ENCODE results near the gene AKAP9. TPM values are rescaled to one million over a fixed set of nuclear protein-coding genes. Genes with fewer than 3 reads are reported as not detected.
"Not testable (repeated sequence)": the region's sequence is repeated elsewhere in the genome, so short reads cannot be mapped to it uniquely, and the experiment has no call there.

Gene AKAP9
- total RNA-seq, 1 donor from 2014 or later, result 85.3 TPM

DNA sequence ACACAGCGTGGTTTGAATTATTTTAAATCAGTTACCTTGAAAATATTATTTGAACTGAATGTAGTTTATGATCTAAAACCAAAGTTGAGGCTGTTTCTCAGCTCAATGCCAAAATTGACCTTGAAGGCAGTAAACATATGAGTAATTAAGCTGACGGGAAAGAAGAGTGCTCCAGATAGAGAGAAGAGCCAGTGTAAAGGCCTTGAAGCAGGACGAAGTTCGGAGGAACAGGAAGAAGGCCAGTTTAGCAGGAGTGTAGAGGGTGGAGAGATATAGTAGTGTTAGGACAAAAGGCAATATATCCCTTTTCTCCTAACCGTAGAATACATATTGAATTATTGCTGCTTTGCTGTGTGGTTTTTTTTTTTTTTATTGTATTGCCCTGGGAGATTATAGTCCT lies 130.4 kb downstream of the AKAP9 start:
- Histone ChIP-seq H3K4me3 (no peak overlapping the region), H3K27me3 (no peaks in the 10 kb centered on the region), H3K27ac (no peak overlapping the region), H3K4me1 (no peaks in the 10 kb centered on the region), H3K36me3 (peaks cover 71% of the 10 kb centered on the region), H3K9me3 (no peaks in the 10 kb centered on the region)
- DNase-seq, result no peak
- intact Hi-C loops (cut with DNase I), result no loop called here
- ATAC-seq, result no peak
- TF ChIP-seq, protein P1, sequence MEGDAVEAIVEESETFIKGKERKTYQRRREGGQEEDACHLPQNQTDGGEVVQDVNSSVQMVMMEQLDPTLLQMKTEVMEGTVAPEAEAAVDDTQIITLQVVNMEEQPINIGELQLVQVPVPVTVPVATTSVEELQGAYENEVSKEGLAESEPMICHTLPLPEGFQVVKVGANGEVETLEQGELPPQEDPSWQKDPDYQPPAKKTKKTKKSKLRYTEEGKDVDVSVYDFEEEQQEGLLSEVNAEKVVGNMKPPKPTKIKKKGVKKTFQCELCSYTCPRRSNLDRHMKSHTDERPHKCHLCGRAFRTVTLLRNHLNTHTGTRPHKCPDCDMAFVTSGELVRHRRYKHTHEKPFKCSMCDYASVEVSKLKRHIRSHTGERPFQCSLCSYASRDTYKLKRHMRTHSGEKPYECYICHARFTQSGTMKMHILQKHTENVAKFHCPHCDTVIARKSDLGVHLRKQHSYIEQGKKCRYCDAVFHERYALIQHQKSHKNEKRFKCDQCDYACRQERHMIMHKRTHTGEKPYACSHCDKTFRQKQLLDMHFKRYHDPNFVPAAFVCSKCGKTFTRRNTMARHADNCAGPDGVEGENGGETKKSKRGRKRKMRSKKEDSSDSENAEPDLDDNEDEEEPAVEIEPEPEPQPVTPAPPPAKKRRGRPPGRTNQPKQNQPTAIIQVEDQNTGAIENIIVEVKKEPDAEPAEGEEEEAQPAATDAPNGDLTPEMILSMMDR (IDR thresholded peaks at IDR 0.05), result no peak

DNA sequence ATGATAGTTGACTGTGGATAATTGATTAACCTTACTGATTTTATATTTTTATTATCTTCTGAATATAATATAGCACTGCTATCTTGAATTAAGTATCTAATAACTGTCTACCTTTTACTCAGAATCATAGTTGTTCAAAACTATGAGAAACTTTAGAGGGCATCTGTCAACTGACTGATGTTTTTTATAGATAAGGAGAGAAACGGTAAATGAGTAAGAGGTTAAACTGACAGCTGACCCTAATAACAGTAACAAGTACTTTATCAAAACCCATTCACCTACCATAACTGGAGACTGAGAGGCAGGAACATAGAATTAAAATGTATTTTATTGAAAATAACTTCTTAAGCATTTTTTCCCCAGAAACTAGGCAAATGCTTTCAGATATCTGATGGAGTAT lies 131.5 kb downstream of the AKAP9 start:
- Histone ChIP-seq H3K27ac (no peak overlapping the region), H3K4me3 (no peak overlapping the region), H3K27me3 (no peaks in the 10 kb centered on the region), H3K9me3 (no peaks in the 10 kb centered on the region), H3K4me1 (no peaks in the 10 kb centered on the region), H3K36me3 (peaks cover 70% of the 10 kb centered on the region)
- intact Hi-C loops (cut with DNase I), result no loop called here
- TF ChIP-seq, protein P1 (IDR thresholded peaks at IDR 0.05), result no peak
- no peak for ATAC-seq
- no peak for DNase-seq

DNA sequence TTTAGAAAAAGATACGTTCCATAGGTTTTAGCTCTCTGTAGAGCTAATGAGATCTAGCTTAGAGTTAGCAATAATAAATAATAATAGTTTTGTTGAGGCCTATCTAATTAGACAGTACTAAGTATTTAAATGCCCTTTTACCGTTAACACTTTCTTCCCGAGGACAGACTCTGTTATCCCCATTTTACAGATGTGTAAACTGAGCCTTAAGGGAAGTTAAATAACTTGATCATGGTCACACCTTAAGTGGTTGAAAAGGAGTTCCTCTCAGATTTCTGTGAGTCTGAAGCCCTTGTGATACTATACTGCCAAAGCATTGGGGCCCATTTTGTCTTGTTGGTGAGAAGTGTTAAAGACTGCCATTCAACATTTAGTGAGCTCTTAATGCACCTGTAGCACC lies 132.0 kb downstream of the AKAP9 start:
- Histone ChIP-seq H3K9me3 (no peaks in the 10 kb centered on the region), H3K4me1 (no peaks in the 10 kb centered on the region), H3K36me3 (peaks cover 70% of the 10 kb centered on the region), H3K4me3 (no peak overlapping the region), H3K27me3 (no peaks in the 10 kb centered on the region), H3K27ac (no peak overlapping the region)
- no peak for ATAC-seq
- TF ChIP-seq, protein P1 (IDR thresholded peaks at IDR 0.05), result no peak
- DNase-seq, result no peak
- intact Hi-C loops (cut with DNase I), result no loop called here

DNA sequence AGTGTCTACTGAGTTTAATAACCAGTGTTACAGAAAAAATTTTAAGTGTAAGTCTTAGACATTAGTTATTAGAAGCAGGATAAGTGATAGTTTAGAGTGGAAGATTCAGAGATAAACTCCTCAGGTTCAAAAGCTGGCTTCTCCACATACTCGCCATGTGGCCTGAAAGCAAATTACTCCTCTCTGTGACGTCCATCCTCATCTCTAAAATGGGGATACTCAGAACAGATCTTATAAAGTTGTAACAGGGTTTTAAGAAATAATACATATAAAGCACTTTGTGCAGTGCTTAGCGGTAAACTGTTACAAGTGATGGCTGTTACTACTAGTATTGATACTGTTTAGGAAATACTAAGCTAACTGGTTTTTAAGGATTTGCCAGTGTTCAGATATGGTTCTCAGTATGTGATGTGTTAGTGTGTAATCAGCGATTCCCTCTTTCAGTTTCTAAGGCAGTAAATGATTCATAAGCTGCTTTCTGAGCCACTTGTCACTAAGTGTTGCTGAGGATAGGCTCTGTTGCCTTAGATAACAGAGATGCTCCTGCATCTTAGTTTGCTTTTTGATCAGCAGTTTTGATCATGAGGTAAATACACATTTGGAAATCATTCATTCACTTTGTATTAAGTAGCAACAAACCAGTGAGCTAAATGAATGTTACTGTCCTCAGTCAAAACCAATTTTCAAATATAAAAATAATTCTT lies 134.9 kb downstream of the AKAP9 start:
- H3K36me3 ChIP-seq, result peaks cover 75% of the 10 kb centered on the region
- no peaks in the 10 kb centered on the region for H3K27me3 ChIP-seq
- TF ChIP-seq, protein P1 (IDR thresholded peaks at IDR 0.05), result no peak
- H3K27ac ChIP-seq, result no peak overlapping the region
- intact Hi-C loops (cut with DNase I), result no loop called here
- no peaks in the 10 kb centered on the region for H3K4me1 ChIP-seq
- no peak for DNase-seq
- H3K4me3 ChIP-seq, result no peak overlapping the region
- no peaks in the 10 kb centered on the region for H3K9me3 ChIP-seq
- no peak for ATAC-seq

DNA sequence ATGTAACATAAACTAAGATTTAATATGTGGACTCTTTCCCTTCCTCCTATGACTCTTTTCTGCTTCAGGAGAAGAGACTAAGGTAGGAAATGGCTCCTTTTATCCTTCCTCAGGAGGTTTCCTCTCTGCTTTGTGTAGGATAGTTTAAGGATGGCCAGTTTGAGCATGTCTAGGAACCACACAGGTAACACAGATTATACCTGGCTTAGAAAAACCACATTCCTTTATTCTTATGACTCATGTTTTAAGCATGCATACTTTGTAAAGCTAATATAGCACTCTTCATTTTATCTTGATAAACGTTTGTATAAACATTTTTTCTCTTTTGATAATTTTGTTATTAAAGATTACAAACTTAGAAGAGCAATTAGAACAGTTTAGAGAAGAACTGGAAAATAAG lies 135.8 kb downstream of the AKAP9 start:
- TF ChIP-seq, protein P1 (IDR thresholded peaks at IDR 0.05), result no peak
- H3K4me1 ChIP-seq, result no peaks in the 10 kb centered on the region
- H3K4me3 ChIP-seq, result no peak overlapping the region
- H3K9me3 ChIP-seq, result no peaks in the 10 kb centered on the region
- no peak overlapping the region for H3K27ac ChIP-seq
- ATAC-seq, result peak; percentile 77
- H3K36me3 ChIP-seq, result peaks cover 72% of the 10 kb centered on the region
- intact Hi-C loops (cut with DNase I), result no loop called here
- no peak for DNase-seq
- no peaks in the 10 kb centered on the region for H3K27me3 ChIP-seq

DNA sequence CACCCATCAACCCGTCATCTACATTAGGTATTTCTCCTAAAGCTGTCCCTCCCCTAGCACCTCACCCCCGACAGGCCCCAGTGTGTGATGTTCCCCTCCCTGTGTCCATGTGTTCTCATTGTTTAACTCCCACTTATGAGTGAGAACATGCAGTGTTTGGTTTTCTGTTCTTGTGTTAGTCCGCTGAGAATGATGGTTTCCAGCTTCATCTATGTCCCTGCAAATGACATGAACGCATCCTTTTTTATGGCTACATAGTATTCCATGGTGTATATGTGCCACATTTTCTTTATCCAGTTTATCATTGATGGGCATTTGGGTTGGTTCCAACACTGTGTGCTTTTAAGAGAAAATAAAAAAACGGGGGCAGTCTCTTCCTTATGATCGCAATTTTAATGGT lies 143.3 kb downstream of the AKAP9 start:
- H3K4me3 ChIP-seq; ATAC-seq; intact Hi-C loops (cut with DNase I); H3K27ac ChIP-seq; DNase-seq; H3K4me1 ChIP-seq; H3K9me3 ChIP-seq; H3K27me3 ChIP-seq: not testable (repeated sequence)
- H3K36me3 ChIP-seq, result peaks cover 94% of the 10 kb centered on the region

Measured in upper lobe of right lung (tissue), 1 donor.